Activated naive CD8-positive, alpha-beta T cell treated with anti-CD3 and anti-CD28 coated beads, Interleukin-2, amount 50 U/mL, for 24 hours (primary cell): ENCODE measurements around the gene SCO1.

Source experiments
- ATAC-seq: fragments of 150-1000 bp; cut with Tn5 transposase; one replicate; pipeline ENCODE4 v1.10.0; 2021
- DNase-seq: peaks from one replicate; pipeline ENCODE4 v3.0.0; 2021
- H3K27ac Mint-ChIP-seq: one replicate; pipeline ENCODE4 v1.8.0; 2021; ENCODE audit warnings: mild to moderate bottlenecking, mixed read lengths
- H3K27me3 Mint-ChIP-seq: one replicate; pipeline ENCODE4 v1.8.0; 2021; ENCODE audit warnings: mixed read lengths
- H3K36me3 Mint-ChIP-seq: one replicate; pipeline ENCODE4 v1.8.0; 2021; ENCODE audit warnings: low read depth, mixed read lengths
- H3K4me1 Mint-ChIP-seq: one replicate; pipeline ENCODE4 v1.8.0; 2021; ENCODE audit warnings: mixed read lengths
- H3K4me3 Mint-ChIP-seq: one replicate; pipeline ENCODE4 v1.8.0; 2021; ENCODE audit warnings: mild to moderate bottlenecking, moderate library complexity, mixed read lengths
- H3K9me3 Mint-ChIP-seq: one replicate; pipeline ENCODE4 v1.8.0; 2021; ENCODE audit warnings: mixed read lengths

Gene SCO1

DNA sequence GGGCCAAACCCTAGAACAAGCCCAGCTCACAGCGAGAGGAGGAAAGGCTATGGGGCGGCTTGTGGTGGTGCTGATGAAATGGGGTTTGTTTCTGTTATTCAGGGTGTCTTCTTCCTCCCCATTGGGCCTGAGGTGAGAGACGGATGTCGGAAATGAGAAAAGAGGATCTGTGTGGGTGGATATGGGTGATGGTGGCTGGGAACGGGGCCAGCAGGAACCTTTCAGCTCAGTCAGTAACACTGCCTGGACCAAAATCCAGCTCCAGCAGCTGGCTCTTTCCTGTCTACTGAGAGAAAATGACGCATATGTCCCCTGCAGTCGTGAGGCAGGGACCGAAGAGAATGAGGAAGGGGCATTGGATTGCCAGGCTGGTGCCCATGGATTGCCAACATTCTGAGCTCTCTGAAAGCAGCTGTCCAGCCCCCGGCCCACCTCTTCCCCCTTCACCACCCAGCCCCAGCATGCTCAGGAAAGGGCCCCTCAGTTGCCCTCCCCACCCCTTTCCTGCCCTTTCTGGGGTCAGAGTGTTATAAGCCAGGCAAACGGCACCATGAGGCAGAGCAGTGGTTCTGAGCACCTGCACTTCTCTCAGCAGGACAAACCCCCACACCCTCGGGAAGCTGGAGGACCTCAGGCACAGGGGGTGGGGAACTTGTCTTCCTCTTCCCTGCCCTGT is 44.2 kb downstream of the SCO1 start:
- peaks cover 15% of the 10 kb centered on the region for H3K4me1 Mint-ChIP-seq
- H3K36me3 Mint-ChIP-seq, result peaks cover 2% of the 10 kb centered on the region
- DNase-seq (peak; percentile 18), ATAC-seq (peak; percentile 64)
- no peaks in the 10 kb centered on the region for H3K9me3 Mint-ChIP-seq
- H3K4me3 Mint-ChIP-seq, result no peak overlapping the region
- H3K27me3 Mint-ChIP-seq, result no peaks in the 10 kb centered on the region
- H3K27ac Mint-ChIP-seq, result peak overlapping the region; percentile 47

DNA sequence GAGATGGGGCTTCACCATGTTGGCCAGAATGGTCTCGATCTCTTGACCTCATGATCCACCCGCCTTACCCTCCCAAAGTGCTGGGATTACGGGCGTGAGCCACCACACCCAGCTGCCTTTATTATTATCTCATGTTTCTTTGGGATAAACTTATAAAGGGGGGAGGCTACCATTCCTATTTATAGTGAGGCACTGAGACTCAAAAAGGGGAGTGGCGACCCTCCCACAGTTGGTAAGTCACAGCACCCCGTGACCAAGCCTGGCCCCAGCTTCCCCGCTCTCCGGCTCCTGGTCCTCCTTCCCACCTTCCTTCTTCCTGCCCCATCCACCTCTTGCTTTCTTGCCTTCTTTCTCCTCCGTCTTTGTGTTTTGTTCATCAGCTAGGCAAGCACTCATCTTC is 45.4 kb downstream of the SCO1 start:
- ATAC-seq (no peak), DNase-seq (no peak)
- H3K9me3 Mint-ChIP-seq, result no peaks in the 10 kb centered on the region
- H3K27ac Mint-ChIP-seq, result no peak overlapping the region
- peaks cover 15% of the 10 kb centered on the region for H3K4me1 Mint-ChIP-seq
- peaks cover 2% of the 10 kb centered on the region for H3K36me3 Mint-ChIP-seq
- H3K4me3 Mint-ChIP-seq, result no peak overlapping the region
- H3K27me3 Mint-ChIP-seq, result no peaks in the 10 kb centered on the region

DNA sequence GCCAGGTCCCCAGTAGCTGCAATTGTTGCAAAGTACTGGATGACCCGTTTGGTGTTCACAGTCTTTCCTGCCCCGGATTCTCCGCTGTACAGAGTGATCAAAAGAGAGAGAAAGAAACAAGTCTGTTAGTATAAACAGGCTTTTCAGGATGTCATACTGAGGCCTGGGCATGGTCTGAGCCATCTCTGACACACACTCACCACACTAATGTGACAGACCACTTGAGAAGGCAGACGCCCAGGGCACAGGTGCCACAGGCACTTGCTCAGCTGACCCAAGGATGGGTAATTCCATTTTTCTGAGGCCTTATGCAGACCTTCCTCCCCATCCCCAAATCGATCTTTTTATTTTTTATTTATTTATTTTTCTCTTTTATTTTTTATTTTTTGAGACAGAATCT is 47.7 kb downstream of the SCO1 start:
- Mint-ChIP-seq H3K36me3 (peaks cover 6% of the 10 kb centered on the region), H3K9me3 (no peaks in the 10 kb centered on the region), H3K4me3 (no peak overlapping the region), H3K27ac (no peak overlapping the region), H3K27me3 (no peaks in the 10 kb centered on the region), H3K4me1 (peaks cover 15% of the 10 kb centered on the region)
- DNase-seq (no peak), ATAC-seq (no peak)

DNA sequence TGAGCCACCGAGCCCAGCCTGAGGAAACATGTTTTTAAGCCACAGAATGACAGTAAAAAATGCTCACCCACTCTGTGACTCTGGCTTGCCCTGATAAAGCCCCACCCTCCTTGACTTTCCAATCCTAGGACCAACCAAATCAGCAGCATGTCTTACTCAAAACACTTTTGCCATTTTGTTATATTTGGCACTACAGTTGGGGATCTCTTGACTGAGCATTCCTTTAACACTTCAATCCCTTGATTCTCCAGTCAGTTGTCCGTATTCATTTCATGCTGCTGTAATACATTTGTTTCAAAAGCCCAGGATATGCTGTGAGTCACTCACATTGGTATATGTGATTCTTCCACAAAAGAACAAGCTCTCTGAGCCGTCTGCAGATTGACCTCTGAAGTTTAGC is 48.4 kb downstream of the SCO1 start:
- peaks cover 11% of the 10 kb centered on the region for H3K36me3 Mint-ChIP-seq

DNA sequence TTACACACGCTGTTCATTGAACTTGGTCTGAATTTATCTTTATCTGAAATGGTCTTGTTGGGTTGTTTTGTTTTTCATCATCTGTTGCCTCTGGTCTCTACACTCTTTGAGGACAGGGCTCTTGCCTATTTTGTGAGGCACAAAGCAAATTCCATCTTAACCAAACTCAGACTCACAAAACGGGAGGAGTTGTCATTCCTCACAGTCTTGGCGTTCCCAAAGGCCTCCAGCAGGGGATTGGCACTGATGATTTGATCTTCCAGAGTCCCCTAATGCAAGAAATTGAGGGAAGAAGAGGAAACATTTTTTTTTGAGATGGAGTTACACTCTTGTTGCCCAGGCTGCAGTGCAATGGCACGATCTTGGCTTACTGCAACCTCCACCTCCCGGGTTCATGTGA is 49.0 kb downstream of the SCO1 start:
- no peak overlapping the region for H3K27ac Mint-ChIP-seq
- H3K36me3 Mint-ChIP-seq, result peaks cover 11% of the 10 kb centered on the region
- DNase-seq, result no peak
- peaks cover 11% of the 10 kb centered on the region for H3K4me1 Mint-ChIP-seq
- H3K27me3 Mint-ChIP-seq, result no peaks in the 10 kb centered on the region
- no peaks in the 10 kb centered on the region for H3K9me3 Mint-ChIP-seq
- H3K4me3 Mint-ChIP-seq, result no peak overlapping the region
- no peak for ATAC-seq

More for the DNA sequence above, 48.4 kb downstream of the SCO1 start:
- no peaks in the 10 kb centered on the region for H3K27me3 Mint-ChIP-seq
- ATAC-seq (no peak), DNase-seq (no peak)
- peaks cover 15% of the 10 kb centered on the region for H3K4me1 Mint-ChIP-seq
- H3K9me3 Mint-ChIP-seq, result no peaks in the 10 kb centered on the region
- no peak overlapping the region for H3K4me3 Mint-ChIP-seq
- no peak overlapping the region for H3K27ac Mint-ChIP-seq

DNA sequence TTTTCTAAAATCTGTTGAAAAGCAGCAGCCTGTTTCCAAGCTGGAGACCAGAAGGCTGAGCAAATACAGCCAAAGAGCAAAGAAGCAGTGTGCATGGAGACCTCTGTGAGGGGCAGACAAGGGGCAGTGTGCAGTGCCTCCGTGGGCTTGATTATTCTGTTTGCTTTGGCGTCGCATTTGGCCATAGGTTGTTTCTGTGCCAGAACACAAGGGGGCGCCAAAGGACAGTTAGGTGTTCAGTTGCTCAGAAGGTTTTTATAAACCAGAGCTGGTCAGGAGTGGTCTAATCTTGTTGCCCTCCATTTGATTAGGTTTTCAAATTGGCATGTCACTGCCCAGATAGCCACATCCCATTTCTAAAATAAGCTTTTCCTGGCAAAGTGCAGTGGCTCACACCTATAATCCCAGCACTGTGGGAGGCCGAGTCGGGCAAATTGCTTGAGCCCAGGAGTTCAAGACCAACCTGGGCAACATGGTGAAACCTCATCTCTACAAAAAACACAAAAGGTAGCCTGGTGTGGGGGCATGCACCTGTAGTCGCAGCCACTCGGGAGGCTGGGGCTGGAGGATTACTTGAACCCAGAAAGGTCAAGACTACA is 50.8 kb downstream of the SCO1 start:
- peak; percentile 61 for ATAC-seq
- Mint-ChIP-seq H3K36me3 (peaks cover 23% of the 10 kb centered on the region), H3K4me3 (no peak overlapping the region), H3K4me1 (no peaks in the 10 kb centered on the region), H3K9me3 (no peaks in the 10 kb centered on the region), H3K27me3 (no peaks in the 10 kb centered on the region), H3K27ac (no peak overlapping the region)
- peak; percentile 81 for DNase-seq

DNA sequence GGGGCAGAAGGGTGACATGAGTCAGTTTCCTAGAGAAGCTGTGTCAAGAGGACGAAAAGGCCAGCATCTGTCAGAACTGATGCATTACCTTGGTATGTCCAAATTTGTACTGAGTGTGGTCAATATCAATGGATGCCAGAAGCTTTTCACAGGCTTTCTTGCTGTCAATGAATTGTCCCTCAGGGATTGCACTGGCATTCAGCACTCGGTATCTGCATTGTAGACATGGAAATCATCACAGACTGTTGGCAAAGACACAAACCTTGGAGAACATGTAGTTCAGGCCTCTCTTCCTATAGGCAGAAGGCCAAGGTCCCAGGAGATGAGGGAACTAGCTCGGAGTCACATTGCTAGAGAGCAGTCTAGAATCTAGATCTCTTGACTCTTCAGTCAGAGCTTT is 56.9 kb downstream of the SCO1 start:
- ATAC-seq (no peak), DNase-seq (no peak)
- no peaks in the 10 kb centered on the region for H3K9me3 Mint-ChIP-seq
- H3K27me3 Mint-ChIP-seq, result no peaks in the 10 kb centered on the region
- no peak overlapping the region for H3K4me3 Mint-ChIP-seq
- no peaks in the 10 kb centered on the region for H3K4me1 Mint-ChIP-seq
- peaks cover 44% of the 10 kb centered on the region for H3K36me3 Mint-ChIP-seq
- H3K27ac Mint-ChIP-seq, result no peak overlapping the region

DNA sequence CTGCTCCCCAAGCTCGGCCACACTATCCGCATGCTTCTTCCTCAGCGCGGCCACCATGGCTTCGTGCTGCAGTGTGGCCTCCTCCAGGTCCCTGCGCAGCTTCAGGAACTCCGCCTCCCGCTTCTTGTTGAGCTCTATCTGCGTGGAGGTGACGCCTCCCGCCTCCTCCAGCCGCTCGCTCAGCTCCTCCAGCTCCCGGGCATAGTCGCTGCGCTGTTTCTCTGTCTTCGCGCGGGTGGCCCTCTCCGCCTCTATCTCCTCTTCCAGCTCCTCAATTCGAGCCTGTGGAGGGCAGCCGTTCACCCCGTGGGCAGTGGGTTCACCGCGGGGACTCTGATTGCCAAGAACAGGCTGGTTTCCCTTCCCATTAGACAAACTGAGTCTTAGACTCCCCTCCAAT is 59.2 kb downstream of the SCO1 start:
- H3K9me3 Mint-ChIP-seq, result no peaks in the 10 kb centered on the region
- ATAC-seq, result no peak
- no peaks in the 10 kb centered on the region for H3K4me1 Mint-ChIP-seq
- H3K27ac Mint-ChIP-seq, result no peak overlapping the region
- H3K4me3 Mint-ChIP-seq, result no peak overlapping the region
- DNase-seq, result no peak
- H3K27me3 Mint-ChIP-seq, result no peaks in the 10 kb centered on the region
- H3K36me3 Mint-ChIP-seq, result peaks cover 43% of the 10 kb centered on the region

DNA sequence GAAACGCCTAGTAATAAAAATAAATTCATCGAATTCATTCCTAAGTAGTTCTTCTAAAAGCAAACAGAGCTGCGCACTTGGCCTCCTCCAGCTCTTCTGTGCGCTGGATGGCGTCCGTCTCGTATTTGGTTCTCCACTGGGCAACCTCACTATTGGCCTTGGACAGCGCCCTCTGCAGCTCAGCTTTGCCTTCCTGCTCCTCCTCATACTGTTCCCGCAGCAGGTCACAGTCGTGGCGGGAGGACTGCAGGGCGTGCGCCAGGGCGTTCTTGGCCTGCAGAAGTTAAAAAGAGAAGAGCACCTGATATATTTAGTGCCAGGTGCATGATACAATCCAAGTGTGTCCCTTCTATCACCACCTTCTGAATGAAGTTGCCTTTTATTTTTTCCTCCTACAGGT is 62.0 kb downstream of the SCO1 start:
- Mint-ChIP-seq H3K4me1 (no peaks in the 10 kb centered on the region), H3K9me3 (no peaks in the 10 kb centered on the region), H3K36me3 (peaks cover 32% of the 10 kb centered on the region), H3K27ac (no peak overlapping the region), H3K27me3 (no peaks in the 10 kb centered on the region), H3K4me3 (no peak overlapping the region)
- DNase-seq, result no peak
- no peak for ATAC-seq

- H3K4me3 Mint-ChIP-seq, result no peak overlapping the region
- H3K27ac Mint-ChIP-seq, result no peak overlapping the region
- no peaks in the 10 kb centered on the region for H3K27me3 Mint-ChIP-seq
Measured at GRCh38 chr17:10633738-10634379, 63.5 kb downstream of the SCO1 start.

DNA sequence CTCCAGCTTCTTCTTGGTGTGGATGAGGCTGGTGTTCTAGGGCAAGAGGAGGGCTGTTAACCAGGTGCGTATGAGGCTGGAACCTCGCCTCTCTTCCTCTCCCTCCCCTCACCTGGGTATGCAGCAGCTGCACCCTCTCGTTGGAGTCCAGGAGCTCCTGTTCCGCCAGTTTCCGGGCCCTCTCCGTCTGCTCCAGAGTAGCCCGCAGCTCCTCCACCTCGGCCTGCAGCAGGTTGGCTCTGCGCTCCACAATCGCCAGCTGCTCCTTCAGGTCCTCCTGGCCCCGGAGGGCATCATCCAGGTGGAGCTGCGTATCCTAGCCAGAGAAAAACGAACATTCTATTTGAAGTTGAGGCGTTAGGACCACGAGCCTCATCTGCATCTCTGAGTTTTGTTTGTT is 65.6 kb downstream of the SCO1 start:
- Mint-ChIP-seq H3K4me1 (no peaks in the 10 kb centered on the region), H3K36me3 (peaks cover 31% of the 10 kb centered on the region), H3K9me3 (no peaks in the 10 kb centered on the region), H3K27me3 (no peaks in the 10 kb centered on the region), H3K4me3 (no peak overlapping the region), H3K27ac (no peak overlapping the region)
- DNase-seq, result no peak
- ATAC-seq, result no peak

More at GRCh38 chr17:10633738-10634379, 63.5 kb downstream of the SCO1 start:
- ATAC-seq (no peak), DNase-seq (no peak)
- no peaks in the 10 kb centered on the region for H3K9me3 Mint-ChIP-seq
- no peaks in the 10 kb centered on the region for H3K4me1 Mint-ChIP-seq
- H3K36me3 Mint-ChIP-seq, result peaks cover 37% of the 10 kb centered on the region

DNA sequence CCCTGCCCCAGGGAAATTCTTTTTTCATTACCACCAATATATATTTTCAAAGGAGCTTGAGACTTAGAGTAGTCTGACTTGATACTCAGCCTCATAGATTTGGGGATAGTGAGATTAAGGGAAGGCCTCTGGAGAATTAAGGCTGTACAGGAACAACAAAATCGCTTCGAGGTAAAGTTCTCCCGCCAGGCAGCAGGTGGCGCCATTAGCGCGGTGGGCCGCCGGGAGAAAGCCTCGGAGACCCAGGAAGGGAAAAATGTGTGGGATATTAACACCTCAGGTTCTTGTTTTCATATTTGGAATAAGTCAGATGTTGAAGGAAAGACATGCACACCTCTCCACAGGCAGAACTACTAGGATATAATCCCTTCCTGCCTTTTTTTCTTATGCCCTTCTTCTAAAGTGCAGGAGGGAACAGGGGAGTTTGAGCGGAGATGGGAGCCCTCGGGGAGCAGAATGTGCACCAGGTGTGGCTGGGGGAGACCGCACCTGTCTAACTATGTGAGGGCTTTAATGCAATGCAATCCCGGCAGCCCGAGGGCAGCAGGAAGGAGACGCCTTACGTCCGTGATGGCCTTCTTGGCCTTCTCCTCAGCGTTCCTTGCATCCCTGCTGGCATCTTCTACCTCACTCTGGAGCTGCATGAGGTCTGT is 66.2 kb downstream of the SCO1 start:
- peak; percentile 40 for DNase-seq
- Mint-ChIP-seq H3K36me3 (peaks cover 31% of the 10 kb centered on the region), H3K9me3 (no peaks in the 10 kb centered on the region), H3K4me3 (no peak overlapping the region), H3K27ac (no peak overlapping the region), H3K4me1 (no peaks in the 10 kb centered on the region), H3K27me3 (no peaks in the 10 kb centered on the region)
- ATAC-seq, result no peak

DNA sequence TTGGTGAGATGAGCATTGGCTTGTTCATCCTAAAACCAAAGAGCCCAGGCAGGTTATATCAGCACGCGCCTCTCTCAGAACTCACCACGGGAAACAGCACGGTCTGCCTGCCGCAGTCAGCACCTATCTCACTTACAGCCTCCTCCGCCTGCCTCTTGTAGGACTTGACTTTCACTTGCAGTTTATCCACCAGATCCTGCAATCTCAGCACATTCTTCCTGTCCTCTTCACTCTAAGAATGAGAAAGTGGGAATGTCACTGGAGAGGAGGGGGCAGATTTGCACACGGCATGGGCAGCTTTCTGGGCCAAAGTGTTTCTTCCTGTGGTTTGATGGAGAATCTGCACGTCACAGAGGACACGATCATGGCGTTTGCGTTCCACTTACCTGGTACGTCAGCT is 67.6 kb downstream of the SCO1 start:
- no peak for DNase-seq
- no peak overlapping the region for H3K4me3 Mint-ChIP-seq
- H3K36me3 Mint-ChIP-seq, result peaks cover 21% of the 10 kb centered on the region
- no peak overlapping the region for H3K27ac Mint-ChIP-seq
- H3K4me1 Mint-ChIP-seq, result no peaks in the 10 kb centered on the region
- no peaks in the 10 kb centered on the region for H3K27me3 Mint-ChIP-seq
- H3K9me3 Mint-ChIP-seq, result no peaks in the 10 kb centered on the region
- ATAC-seq, result no peak

DNA sequence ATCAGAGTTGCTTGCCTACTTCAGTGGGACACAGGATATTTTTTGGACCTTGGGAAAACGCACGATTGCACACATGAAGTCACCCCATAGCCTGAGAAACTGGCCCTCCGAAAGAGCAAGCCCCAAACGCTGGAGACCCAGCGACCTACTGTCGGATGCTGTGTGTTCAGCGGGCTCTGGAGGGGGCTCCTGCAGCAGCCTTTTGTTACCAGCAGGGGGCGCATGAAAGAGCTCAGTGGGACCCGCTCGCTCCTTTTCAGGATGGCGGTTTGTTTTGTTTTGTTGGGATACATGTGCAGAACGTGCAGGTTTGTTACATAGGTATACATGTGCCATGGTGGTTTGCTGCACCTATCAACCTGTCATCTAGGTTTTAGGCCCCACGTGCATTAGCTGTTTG is 68.6 kb downstream of the SCO1 start:
- ATAC-seq (no peak), DNase-seq (peak; percentile 21)
- Mint-ChIP-seq H3K27ac (no peak overlapping the region), H3K4me3 (no peak overlapping the region), H3K4me1 (no peaks in the 10 kb centered on the region), H3K27me3 (no peaks in the 10 kb centered on the region), H3K36me3 (peaks cover 20% of the 10 kb centered on the region), H3K9me3 (no peaks in the 10 kb centered on the region)

- Mint-ChIP-seq H3K4me3 (no peak overlapping the region), H3K36me3 (peaks cover 18% of the 10 kb centered on the region), H3K27me3 (peaks cover 2% of the 10 kb centered on the region), H3K27ac (no peak overlapping the region), H3K9me3 (no peaks in the 10 kb centered on the region), H3K4me1 (no peaks in the 10 kb centered on the region)
- no peak for DNase-seq
- ATAC-seq, result no peak
Measured at GRCh38 chr17:10626390-10626789, 70.9 kb downstream of the SCO1 start.
